GM19023 (cell line): Measurements from ENCODE around the gene KRTAP19-3.
"Not testable (repeated sequence)": the region's sequence is repeated elsewhere in the genome, so short reads cannot be mapped to it uniquely, and the experiment has no call there.

Source experiments
- ATAC-seq: cut with Tn5 transposase; IDR thresholded peaks from one replicate; pipeline ENCODE4 v1.9.1; 2021; ENCODE audit warnings: mild to moderate bottlenecking, moderate library complexity; ENCODE audit not compliant: unreplicated experiment

Gene KRTAP19-3

DNA sequence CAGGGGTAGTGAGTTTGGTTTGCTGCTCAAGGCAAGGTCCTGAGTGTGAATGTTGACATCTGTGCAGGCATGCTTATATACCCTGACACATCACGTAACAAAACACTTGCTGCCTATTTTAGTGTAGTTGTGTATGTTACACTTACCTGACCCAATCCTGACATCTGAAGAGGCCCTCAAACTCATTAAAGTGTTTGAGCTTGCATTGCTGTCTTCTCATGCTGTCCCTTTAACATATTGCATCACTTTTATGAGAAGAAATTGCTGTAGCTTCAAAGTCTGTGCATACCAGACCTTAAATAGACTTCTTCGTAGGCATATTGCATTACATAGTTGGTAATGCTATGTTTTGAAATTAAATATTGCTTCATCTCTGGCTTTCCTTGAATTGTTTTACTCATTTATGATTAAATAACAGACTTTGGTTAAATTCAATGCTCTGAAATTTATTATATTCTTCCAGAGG is at the start of gene KRTAP19-3:
KRTAP19-3 (minus strand) TSS at position 51 of the 466 bp plus-strand sequence. CDS start 56 bp downstream, outside the sequence.
- ATAC-seq = no peak

- no peak for ATAC-seq
Observed at GRCh38 chr21:30518876-30519275, 27.1 kb upstream of the KRTAP19-3 start.

GRCh38 chr21:30515681-30516080 is 23.9 kb upstream of the KRTAP19-3 start:
- ATAC-seq = no peak

GRCh38 chr21:30505621-30506205 is 13.9 kb upstream of the KRTAP19-3 start:
- ATAC-seq = not testable (repeated sequence)

- ATAC-seq = no peak
Observed at GRCh38 chr21:30502041-30502440, 10.2 kb upstream of the KRTAP19-3 start, which contains the start of gene KRTAP19-5. Gene KRTAP19-5 (minus strand): TSS chr21:30502141. CDS start chr21:30502090, 51 bp downstream.

DNA sequence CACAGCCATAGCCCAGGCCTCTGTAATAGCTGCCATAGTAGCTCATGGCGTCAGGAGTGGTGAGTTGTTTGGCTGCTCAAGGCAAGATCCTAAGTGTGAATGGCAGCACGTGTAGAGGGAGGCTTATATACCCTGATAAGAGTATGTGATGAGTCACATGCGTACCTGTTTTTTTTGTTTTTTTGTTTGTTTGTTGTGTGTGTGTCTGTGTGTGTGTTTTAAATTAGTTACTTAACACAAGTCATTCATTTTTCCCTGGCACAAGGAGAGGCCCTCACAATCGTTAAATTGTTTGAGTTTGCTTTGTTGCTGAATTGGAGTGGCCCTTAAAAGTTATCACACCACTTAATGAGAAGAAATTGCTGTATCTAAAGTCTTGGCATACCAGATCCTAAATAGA is 5.3 kb upstream of the KRTAP19-3 start, which contains the start of gene KRTAP19-4:
KRTAP19-4 (minus strand) TSS at position 101 of the 400 bp plus-strand sequence; CDS start at position 46, 55 bp downstream.
- no peak for ATAC-seq

DNA sequence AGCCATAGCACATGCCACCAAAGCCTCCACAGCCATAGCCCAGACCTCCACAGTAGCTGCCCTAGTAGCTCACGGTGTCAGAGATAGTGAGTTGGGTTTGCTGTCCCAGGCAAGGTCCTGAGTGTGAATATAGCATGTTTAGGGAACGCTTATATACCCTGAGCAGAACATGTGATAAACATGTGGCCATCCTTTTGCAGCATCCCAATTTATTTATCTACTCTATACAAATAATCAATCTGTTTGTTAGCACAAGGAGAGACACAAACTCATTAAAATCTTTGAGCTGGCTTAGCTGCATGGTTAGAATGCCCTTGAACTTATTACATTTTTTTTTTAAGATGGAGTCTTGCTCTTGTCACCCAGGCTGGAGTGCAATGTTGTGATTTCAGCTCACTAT is 4.5 kb downstream of the KRTAP19-3 start, which contains the start of gene KRTAP19-2:
KRTAP19-2 (minus strand) TSS at position 101 of the 400 bp plus-strand sequence; CDS start at position 13, 88 bp downstream.
- ATAC-seq = no peak

DNA sequence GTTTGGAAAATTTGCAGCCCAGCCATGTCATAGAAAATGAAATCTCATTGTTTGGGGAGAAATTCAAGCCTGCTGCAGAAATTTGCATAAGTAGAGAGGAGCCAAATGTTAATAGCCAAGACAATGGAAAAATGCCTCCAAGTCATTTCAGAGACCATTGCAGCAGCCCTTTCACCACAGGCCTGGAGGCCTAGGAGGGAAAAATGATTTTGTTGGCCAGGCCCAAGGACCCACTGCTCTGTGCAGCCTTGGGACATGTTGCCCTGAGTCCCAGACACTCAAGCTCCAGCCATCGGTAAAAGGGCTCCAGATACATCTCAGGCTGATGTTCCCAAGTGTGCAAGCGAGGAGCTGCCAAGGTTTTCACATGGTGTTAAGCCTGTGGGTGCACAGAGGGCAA is 5.6 kb downstream of the KRTAP19-3 start:
- no peak for ATAC-seq

GRCh38 chr21:30482130-30482529 is 9.7 kb downstream of the KRTAP19-3 start:
- ATAC-seq = no peak

DNA sequence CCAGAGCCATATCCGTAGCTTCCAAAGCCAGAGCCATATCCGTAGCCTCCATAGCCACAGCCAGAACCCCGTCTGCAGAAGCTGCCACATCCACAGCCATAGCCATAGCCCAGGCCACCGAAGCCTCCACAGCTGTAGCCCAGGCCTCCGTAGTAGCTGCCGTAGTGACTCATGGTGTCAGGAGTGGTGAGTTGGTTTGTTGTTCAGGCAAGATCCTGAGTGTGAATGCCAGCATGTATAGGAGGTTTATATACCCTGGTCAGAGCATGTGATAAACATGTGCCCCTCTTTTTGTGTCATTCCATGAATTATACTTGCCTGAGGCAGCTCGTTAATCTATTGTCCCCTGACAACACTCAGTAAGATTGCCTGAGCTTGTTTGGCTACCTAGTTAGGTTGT is 11.7 kb downstream of the KRTAP19-3 start, which contains the start of gene KRTAP19-1:
KRTAP19-1 (minus strand) TSS at position 223 of the 400 bp plus-strand sequence; CDS start at position 173, 50 bp downstream.
- no peak for ATAC-seq

GRCh38 chr21:30479259-30479658 is 12.6 kb downstream of the KRTAP19-3 start:
- ATAC-seq = no peak

DNA sequence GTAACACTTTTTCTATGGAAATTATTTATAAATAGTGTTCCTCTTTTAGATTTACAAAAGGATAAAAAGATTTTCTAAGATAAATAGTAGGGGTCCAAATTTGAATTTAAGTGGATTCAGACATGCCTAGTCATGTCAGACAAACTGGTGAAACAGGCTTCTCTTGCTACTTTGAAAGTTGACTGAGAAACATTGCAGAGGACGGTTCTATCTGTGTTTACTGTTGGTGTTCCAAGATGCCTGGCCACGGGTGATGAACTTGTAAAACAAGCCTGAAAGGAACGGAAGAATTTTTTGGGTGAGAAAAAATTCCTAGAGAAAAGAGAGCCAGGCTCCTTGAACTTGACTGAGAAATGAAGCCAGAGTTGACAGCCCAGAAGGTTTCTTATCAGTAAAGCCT is 13.8 kb downstream of the KRTAP19-3 start:
- no peak for ATAC-seq

GRCh38 chr21:30468900-30469714 is 22.7 kb downstream of the KRTAP19-3 start:
- no peak for ATAC-seq

GRCh38 chr21:30463713-30464112 is 28.1 kb downstream of the KRTAP19-3 start:
- no peak for ATAC-seq

DNA sequence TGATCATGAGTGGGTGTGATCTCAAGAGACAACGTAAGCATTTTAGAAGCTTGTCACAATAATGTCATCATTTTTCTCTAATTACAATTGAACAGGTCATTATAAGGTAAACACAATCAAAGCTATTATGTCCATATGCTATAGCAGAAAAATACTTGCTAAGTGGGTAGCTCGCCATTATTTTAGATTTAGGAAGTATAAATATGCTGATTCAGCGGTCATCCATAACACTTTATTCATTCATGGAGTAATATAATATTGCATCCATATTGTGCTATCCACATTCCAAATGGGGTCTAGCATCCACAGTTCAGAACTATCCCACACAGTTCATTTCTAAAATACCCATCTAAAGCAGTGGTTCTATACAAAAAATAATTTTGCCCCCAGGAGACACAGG is 43.3 kb downstream of the KRTAP19-3 start:
- ATAC-seq = no peak

DNA sequence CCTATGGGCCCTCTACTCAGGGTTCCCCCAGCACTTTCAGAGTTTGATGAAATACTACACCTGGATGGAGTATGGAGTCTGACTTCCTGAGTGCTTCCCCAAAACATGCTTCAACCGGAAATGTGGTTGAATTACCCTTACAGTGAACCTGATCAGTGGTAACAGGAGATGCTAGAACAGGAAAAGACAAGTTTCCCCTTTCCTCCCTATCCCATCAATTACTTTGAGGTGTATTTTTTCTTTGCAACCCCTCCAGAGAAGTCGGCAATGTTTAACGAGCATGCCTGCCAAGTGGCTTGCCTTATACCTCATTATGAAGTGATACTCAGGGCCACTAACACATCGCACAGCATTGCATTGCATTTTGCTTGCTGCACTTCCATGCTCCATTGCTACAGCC is 44.8 kb downstream of the KRTAP19-3 start:
- no peak for ATAC-seq

DNA sequence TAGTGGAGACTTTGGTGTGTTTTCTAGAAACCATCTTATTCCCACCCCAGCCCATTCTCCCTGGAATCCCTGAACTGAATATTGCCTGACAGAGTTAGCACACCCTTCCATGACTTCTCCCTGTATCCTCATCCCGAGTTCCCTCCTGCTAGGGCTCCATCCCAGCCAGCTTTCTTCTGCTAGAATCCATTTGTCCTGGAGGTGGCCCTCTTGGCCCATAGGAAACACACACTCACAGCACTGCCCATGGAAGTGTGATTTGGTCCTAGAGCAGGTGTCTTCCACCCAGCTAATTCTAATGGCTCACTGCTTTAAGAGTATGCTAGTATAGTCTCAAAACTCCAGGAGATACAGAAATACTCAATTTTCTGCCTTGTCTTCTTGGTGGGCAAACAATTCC is 47.6 kb downstream of the KRTAP19-3 start:
- ATAC-seq = no peak

DNA sequence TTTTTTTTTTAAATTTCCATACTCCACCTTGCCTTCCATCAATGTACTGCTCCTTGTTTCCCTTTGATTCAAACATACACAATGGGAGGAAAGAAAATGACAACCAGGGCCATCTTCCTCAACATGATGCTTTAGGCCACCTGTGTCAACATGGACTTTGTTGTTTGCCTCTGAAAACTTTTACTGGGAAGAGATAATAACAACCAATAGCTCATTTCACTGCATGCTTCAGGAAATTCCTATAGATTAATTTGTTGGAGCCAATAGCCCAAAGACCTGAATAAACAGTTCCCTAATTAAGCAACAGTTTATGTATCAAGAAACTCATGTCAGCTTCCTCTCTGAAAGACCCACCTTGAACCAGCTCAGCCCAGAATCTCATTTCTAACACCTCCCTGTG is 48.6 kb downstream of the KRTAP19-3 start:
- ATAC-seq = no peak
